Smooth muscle cell of bladder (primary cell): ENCODE results near the gene NPY4R. TPM values are rescaled to one million over a fixed set of nuclear protein-coding genes. Genes with fewer than 3 reads are reported as not detected.

ENCODE experiments used
- total RNA-seq: library from RNA; depleted of rRNA; stranded (reverse); fragments of >200 nt; gene quantifications from 2 replicates; pipeline ENCODE4 v1.2.3, GENCODE V29; 2014

NPY4R gene
- 0.71 and 1.1 TPM in 2 replicates for total RNA-seq

GRCh38 chr10:46465765-46466164, at the start of gene NPY4R:
TSS of gene NPY4R (minus strand) at chr10:46465958. CDS start at chr10:46462635, 3,323 bp downstream.

Other genes starting within 250 kb of the NPY4R start
- gene ANTXRL, start 179.0 kb downstream of the NPY4R start, total RNA-seq: not detected in 2 replicates
- 0.43 TPM in 1 of 2 replicates, not detected in the other for gene ANXA8L1, start 90.2 kb downstream of the NPY4R start, total RNA-seq
- under 0.01 TPM in 2 replicates for gene GPRIN2, start 90.7 kb upstream of the NPY4R start, total RNA-seq
- 0.71 and 0.92 TPM in 2 replicates for gene SYT15, start 113.2 kb upstream of the NPY4R start, total RNA-seq